Naive thymus-derived CD4-positive, alpha-beta T cell (primary cell): Measurements from ENCODE around the gene SLC29A1. TPM values are rescaled to one million over a fixed set of nuclear protein-coding genes. Genes with fewer than 3 reads are reported as not detected.

Experiments
- ATAC-seq: fragments of 150-1000 bp; cut with Tn5 transposase; 2 replicates; pipeline ENCODE4 v1.10.0; 2021; ENCODE audit warnings: mild to moderate bottlenecking, moderate library complexity
- CTCF ChIA-PET: fragments of 350-600 bp; sonication (Branson Sonifier 250); formaldehyde crosslinking; loops from one replicate; lab custom pipeline; 2021; ENCODE audit warnings: antibody characterized with exemption; lab: Charles Lee
- POLR2A ChIA-PET: fragments of 350-600 bp; sonication (Branson Sonifier 250); formaldehyde crosslinking; loops from one replicate; lab custom pipeline; 2021; ENCODE audit warnings: antibody characterized with exemption, inconsistent platforms; lab: Charles Lee
- DNase-seq, 9 donors: peaks; one replicate each; pipeline versions ENCODE4 v3.0.0 to v3.0.0-alpha.2; 2020 to 2022; ENCODE audit warnings: mixed read lengths in 1 of 9
- H3K27ac ChIP-seq: one replicate; pipeline ENCODE4 v1.7.0; 2013; ENCODE audit warnings: mild to moderate bottlenecking, low read depth, low read length, moderate library complexity
- H3K27me3 ChIP-seq, 2 donors: one replicate each; pipeline ENCODE4 v1.7.0; 2013; ENCODE audit warnings: low read length in 2 of 2, mild to moderate bottlenecking in 2 of 2, moderate library complexity in 2 of 2; ENCODE audit not compliant: control insufficient read depth in 2 of 2, insufficient read depth in 2 of 2
- H3K36me3 ChIP-seq, 3 experiments: 1 replicate in 2 of 3; 2 replicates in 1 of 3; pipeline ENCODE4 v1.7.0; 2013; ENCODE audit warnings: low read length in 3 of 3, mild to moderate bottlenecking in 3 of 3, moderate library complexity in 1 of 3; ENCODE audit not compliant: insufficient read depth in 3 of 3, control insufficient read depth in 2 of 3
- H3K4me1 ChIP-seq, 2 donors: one replicate each; pipeline ENCODE4 v1.7.0; 2013; ENCODE audit warnings: low read length in 2 of 2, mild to moderate bottlenecking in 2 of 2, moderate library complexity in 1 of 2; ENCODE audit not compliant: control insufficient read depth in 2 of 2, insufficient read depth in 2 of 2
- H3K4me3 ChIP-seq: 2 replicates; pipeline ENCODE4 v1.7.0; 2013; ENCODE audit warnings: mild to moderate bottlenecking, low read length
- H3K9me3 ChIP-seq, 3 experiments: 1 replicate in 2 of 3; 2 replicates in 1 of 3; pipeline ENCODE4 v1.7.0; 2013; ENCODE audit warnings: low read length in 3 of 3; ENCODE audit not compliant: control insufficient read depth in 2 of 3
- H3K27ac Mint-ChIP-seq, 9 donors: one replicate each; pipeline ENCODE4 v1.8.0; 2020 to 2022; ENCODE audit warnings: mixed read lengths in 9 of 9, mild to moderate bottlenecking in 8 of 9, moderate library complexity in 5 of 9, inconsistent platforms in 2 of 9
- H3K27me3 Mint-ChIP-seq, 5 donors: one replicate each; pipeline ENCODE4 v1.8.0; 2021 to 2022; ENCODE audit warnings: mixed read lengths in 5 of 5, mild to moderate bottlenecking in 1 of 5
- H3K36me3 Mint-ChIP-seq, 5 donors: one replicate each; pipeline ENCODE4 v1.8.0; 2020 to 2022; ENCODE audit warnings: mixed read lengths in 5 of 5, mild to moderate bottlenecking in 3 of 5, inconsistent platforms in 1 of 5
- H3K4me1 Mint-ChIP-seq, 7 donors: one replicate each; pipeline ENCODE4 v1.8.0; 2020 to 2022; ENCODE audit warnings: mixed read lengths in 7 of 7, mild to moderate bottlenecking in 3 of 7, inconsistent platforms in 1 of 7
- H3K4me3 Mint-ChIP-seq, 10 donors: one replicate each; pipeline ENCODE4 v1.8.0; 2020 to 2022; ENCODE audit warnings: mild to moderate bottlenecking in 10 of 10, mixed read lengths in 10 of 10, moderate library complexity in 6 of 10, inconsistent platforms in 2 of 10
- H3K9me3 Mint-ChIP-seq, 11 donors: one replicate each; pipeline ENCODE4 v1.8.0; 2020 to 2022; ENCODE audit warnings: mixed read lengths in 11 of 11, mild to moderate bottlenecking in 4 of 11, inconsistent platforms in 1 of 11, moderate library complexity in 1 of 11
- intact Hi-C, 2 donors: fragments of 100-400 bp; cut with micrococcal nuclease; formaldehyde crosslinking; loops; one replicate each; pipeline ENCODE4 v1.15.1; 2023
- polyA plus RNA-seq, 2 donors: library from polyadenylated mRNA; unstranded; fragments of 300-500 nt; fragmentation: Illumina TruSeq; gene quantifications; one replicate each; pipeline ENCODE4 v1.2.3, GENCODE V29; 2021
- total RNA-seq, 6 experiments: library from RNA in 5 of 6; stranded (reverse) in 5 of 6; gene quantifications; 1 replicate in 5 of 6; 2 replicates in 1 of 6; pipeline ENCODE4 v1.2.3 and lab custom pipeline; 2021 to 2026

Gene SLC29A1
- total and polyA plus RNA-seq, 7 experiments from 2014 or later, result 0.84 to 41.1 (median 1.8) TPM

GRCh38 chr6:44233567-44234100, 10.2 kb downstream of the SLC29A1 start:
- POLR2A ChIA-PET, result interaction anchor here (5.4 kb wide), 1 partner anchor 12 kb away, joined by 42 read pairs; the partner anchor contains the start of gene HSP90AB1
- peak overlapping the region in 2 of 9 donors; percentile 17 to 56 for H3K27ac Mint-ChIP-seq

GRCh38 chr6:44234101-44235025, 11.0 kb downstream of the SLC29A1 start:
- no peaks in the 10 kb centered on the region for H3K9me3 ChIP-seq
- no peaks in the 10 kb centered on the region for H3K36me3 Mint-ChIP-seq
- peaks cover 0 to 30% (median 11%) of the 10 kb centered on the region in 7 donors for H3K4me1 Mint-ChIP-seq
- intact Hi-C loops, result no loop called here
- H3K27ac ChIP-seq, result no peak overlapping the region
- H3K27me3 Mint-ChIP-seq, result no peaks in the 10 kb centered on the region
- H3K36me3 ChIP-seq, result no peaks in the 10 kb centered on the region
- no peak overlapping the region for H3K4me3 ChIP-seq
- H3K27me3 ChIP-seq, result no peaks in the 10 kb centered on the region
- H3K4me1 ChIP-seq, result peaks cover 5 to 7% of the 10 kb centered on the region in 2 donors
- no peak for DNase-seq
- no peak for ATAC-seq
- ChIA-PET CTCF (interaction anchor here (0.6 to 1.2 kb wide), 6 partner anchors 11 to 110 kb away, joined by 3 to 4 read pairs (median 3); partner anchors contain the start of gene SLC35B2), POLR2A (interaction anchor here (0.9 to 5.4 kb wide), 2 partner anchors 12 to 37 kb away, joined by 4 to 42 read pairs; partner anchors contain the start of gene HSP90AB1)
- H3K27ac Mint-ChIP-seq, result peak overlapping the region in 3 of 9 donors; percentile 2 to 46 (median 21)
- no peaks in the 10 kb centered on the region for H3K9me3 Mint-ChIP-seq
- no peak overlapping the region for H3K4me3 Mint-ChIP-seq

More at GRCh38 chr6:44233567-44234100, 10.2 kb downstream of the SLC29A1 start:
- Histone ChIP-seq H3K27ac (no peak overlapping the region), H3K27me3 (no peaks in the 10 kb centered on the region), H3K9me3 (no peaks in the 10 kb centered on the region), H3K4me3 (no peak overlapping the region), H3K36me3 (no peaks in the 10 kb centered on the region), H3K4me1 (peaks cover 5 to 7% of the 10 kb centered on the region in 2 donors)
- CTCF ChIA-PET, result interaction anchor here (0.6 to 1.2 kb wide), 4 partner anchors 23 to 110 kb away, joined by 3 read pairs; partner anchors contain the start of gene SLC35B2
- Mint-ChIP-seq H3K27me3 (no peaks in the 10 kb centered on the region), H3K4me1 (peaks cover 0 to 30% (median 10%) of the 10 kb centered on the region in 7 donors), H3K4me3 (no peak overlapping the region), H3K36me3 (no peaks in the 10 kb centered on the region), H3K9me3 (peaks cover 0 to 1% (median 0%) of the 10 kb centered on the region in 11 donors)
- DNase-seq (no peak), ATAC-seq (no peak)
- intact Hi-C loops, result no loop called here

- Mint-ChIP-seq H3K27ac (no peak overlapping the region), H3K4me1 (peaks cover 0 to 30% (median 11%) of the 10 kb centered on the region in 7 donors), H3K36me3 (no peaks in the 10 kb centered on the region), H3K27me3 (no peaks in the 10 kb centered on the region), H3K9me3 (no peaks in the 10 kb centered on the region), H3K4me3 (no peak overlapping the region)
- Histone ChIP-seq H3K4me1 (peaks cover 5 to 7% of the 10 kb centered on the region in 2 donors), H3K9me3 (no peaks in the 10 kb centered on the region), H3K36me3 (no peaks in the 10 kb centered on the region), H3K27me3 (no peaks in the 10 kb centered on the region), H3K4me3 (no peak overlapping the region), H3K27ac (no peak overlapping the region)
- intact Hi-C loops, result no loop called here
- POLR2A ChIA-PET, result interaction anchor here (0.5 to 5.4 kb wide), 3 partner anchors 11 to 706 kb away, joined by 3 to 42 read pairs (median 4); partner anchors contain the start of gene HSP90AB1
- CTCF ChIA-PET, result interaction anchor here (1.0 to 1.4 kb wide), 5 partner anchors 10 to 137 kb away, joined by 3 to 8 read pairs (median 4); partner anchors contain the start of gene SLC29A1
- DNase-seq (no peak), ATAC-seq (no peak)
These were observed 11.9 kb downstream of the SLC29A1 start for GRCh38 chr6:44235269-44235668.

- H3K36me3 Mint-ChIP-seq, result no peaks in the 10 kb centered on the region
- Histone ChIP-seq H3K4me3 (no peak overlapping the region), H3K9me3 (no peaks in the 10 kb centered on the region), H3K36me3 (no peaks in the 10 kb centered on the region), H3K27me3 (no peaks in the 10 kb centered on the region), H3K27ac (no peak overlapping the region), H3K4me1 (peaks cover 5 to 7% of the 10 kb centered on the region in 2 donors)
- POLR2A ChIA-PET, result interaction anchor here (1.0 to 5.4 kb wide), 3 partner anchors 8 to 12 kb away, joined by 3 to 42 read pairs (median 4); partner anchors contain the start of gene HSP90AB1
- H3K9me3 Mint-ChIP-seq, result no peaks in the 10 kb centered on the region
- ATAC-seq (no peak), DNase-seq (no peak)
- H3K27me3 Mint-ChIP-seq, result no peaks in the 10 kb centered on the region
- intact Hi-C loops, result no loop called here
- H3K27ac Mint-ChIP-seq, result no peak overlapping the region
- H3K4me3 Mint-ChIP-seq, result peak overlapping the region in 1 of 10 donors; percentile 39
- peaks cover 0 to 30% (median 11%) of the 10 kb centered on the region in 7 donors for H3K4me1 Mint-ChIP-seq
- CTCF ChIA-PET, result interaction anchor here (0.7 to 1.4 kb wide), 5 partner anchors 13 to 143 kb away, joined by 3 to 8 read pairs (median 3); partner anchors contain the start of gene SLC29A1
These were observed 12.6 kb downstream of the SLC29A1 start for GRCh38 chr6:44235891-44236516.

GRCh38 chr6:44237021-44237812, 13.8 kb downstream of the SLC29A1 start:
- POLR2A ChIA-PET, result interaction anchor here (0.6 to 5.4 kb wide), 7 partner anchors 9 to 1813 kb away, joined by 3 to 42 read pairs (median 5); partner anchors contain the start of gene HSP90AB1
- H3K9me3 ChIP-seq, result no peaks in the 10 kb centered on the region
- Mint-ChIP-seq H3K9me3 (no peaks in the 10 kb centered on the region), H3K4me1 (peaks cover 0 to 30% (median 11%) of the 10 kb centered on the region in 7 donors), H3K27me3 (no peaks in the 10 kb centered on the region), H3K4me3 (peak overlapping the region; percentile 82 to 92 (median 90)), H3K27ac (peak overlapping the region; percentile 38 to 98 (median 89)), H3K36me3 (no peaks in the 10 kb centered on the region)
- peak in 3 of 9 donors; percentile 44 to 76 (median 45) for DNase-seq
- peak overlapping the region; percentile 83 for H3K27ac ChIP-seq
- CTCF ChIA-PET, result interaction anchor here (0.6 to 2.3 kb wide), 9 partner anchors 9 to 144 kb away, joined by 3 to 15 read pairs (median 3); partner anchors contain the start of genes HSP90AB1 and SLC29A1
- peak overlapping the region; percentile 93 for H3K4me3 ChIP-seq
- H3K36me3 ChIP-seq, result no peaks in the 10 kb centered on the region
- peaks cover 5 to 7% of the 10 kb centered on the region in 2 donors for H3K4me1 ChIP-seq
- peak; percentile 89 for ATAC-seq
- intact Hi-C loops, result loop anchor here in 1 of 2 donors (1.0 kb wide), 1 partner anchor 141 kb away; no protein-coding TSS in a partner anchor
- H3K27me3 ChIP-seq, result no peaks in the 10 kb centered on the region
